ENCODE results near the gene EFCAB12. TPM values are rescaled to one million over a fixed set of nuclear protein-coding genes. Genes with fewer than 3 reads are reported as not detected.

Gene EFCAB12
- total and polyA plus RNA-seq, 2 of the 13 experiments (the other 11 are each of a cell fraction or from before 2014, with no cell fraction given), result 0.31 to 2.4 TPM

- TF ChIP-seq HDAC6 (IDR thresholded peaks at IDR 0.05; ENCODE audit: low read depth, low read length) (no peak), SUZ12 (IDR thresholded peaks at IDR 0.05; ENCODE audit: low read depth, low read length) (no peak), HDAC1 (CRISPR knock-in tag; IDR thresholded peaks at IDR 0.05) (no peak), ZNF205 (CRISPR knock-in tag; IDR thresholded peaks at IDR 0.05) (no peak), MATR3 (CRISPR knock-in tag; IDR thresholded peaks at IDR 0.05) (no peak), TRIM24 (CRISPR knock-in tag; IDR thresholded peaks at IDR 0.05) (no peak), DZIP1 (CRISPR knock-in tag; IDR thresholded peaks at IDR 0.05) (no peak)
- TF ChIP-seq, protein P1, sequence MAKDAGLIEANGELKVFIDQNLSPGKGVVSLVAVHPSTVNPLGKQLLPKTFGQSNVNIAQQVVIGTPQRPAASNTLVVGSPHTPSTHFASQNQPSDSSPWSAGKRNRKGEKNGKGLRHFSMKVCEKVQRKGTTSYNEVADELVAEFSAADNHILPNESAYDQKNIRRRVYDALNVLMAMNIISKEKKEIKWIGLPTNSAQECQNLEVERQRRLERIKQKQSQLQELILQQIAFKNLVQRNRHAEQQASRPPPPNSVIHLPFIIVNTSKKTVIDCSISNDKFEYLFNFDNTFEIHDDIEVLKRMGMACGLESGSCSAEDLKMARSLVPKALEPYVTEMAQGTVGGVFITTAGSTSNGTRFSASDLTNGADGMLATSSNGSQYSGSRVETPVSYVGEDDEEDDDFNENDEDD (CRISPR knock-in tag; IDR thresholded peaks at IDR 0.05; ENCODE audit: borderline replicate concordance), result no peak
These were observed 62.1 kb downstream of the EFCAB12 start (continued) for GRCh38 chr3:129366312-129366831.

DNA sequence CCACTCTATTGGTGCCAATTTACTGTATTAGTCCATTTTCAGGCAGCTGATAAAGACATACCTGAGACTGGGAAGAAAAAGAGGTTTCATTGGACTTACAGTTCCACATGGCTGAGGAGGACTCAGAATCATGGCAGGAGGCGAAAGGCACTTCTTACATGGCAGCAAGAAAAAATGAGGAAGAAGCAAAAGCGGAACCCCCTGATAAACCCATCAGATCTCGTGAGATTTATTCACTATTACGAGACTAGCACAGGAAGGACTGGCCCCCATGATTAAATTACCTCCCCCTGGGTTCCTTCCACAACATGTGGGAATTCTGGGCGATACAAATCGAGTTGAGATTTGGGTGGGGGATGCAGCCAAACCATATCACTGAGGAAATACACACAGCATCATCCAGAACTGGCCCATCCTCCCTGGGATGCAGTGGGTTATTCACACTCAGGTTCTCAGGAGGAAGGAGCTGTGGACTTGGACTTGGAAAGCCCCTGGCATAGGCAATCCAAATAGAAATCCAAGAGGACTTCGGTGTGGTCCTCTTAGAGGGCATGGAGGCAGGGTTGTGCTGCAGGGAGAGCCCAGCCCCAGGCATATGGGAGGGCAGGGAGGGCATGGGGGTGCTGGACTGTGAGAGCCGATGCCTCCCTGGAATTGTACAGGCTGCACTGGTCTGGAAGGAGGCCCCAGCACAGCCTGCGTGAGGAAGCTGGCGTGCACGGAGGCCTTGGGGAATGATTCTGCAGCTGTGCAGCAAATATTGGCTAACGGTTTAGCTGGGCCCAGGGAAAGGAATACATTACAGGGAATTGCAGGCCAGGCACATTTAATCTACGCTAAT lies 62.9 kb downstream of the EFCAB12 start:
- CTCF ChIA-PET (ENCODE audit: low intra/inter-chr PET ratio, low total read pairs), result no interaction called here
- Histone ChIP-seq H3K4me3 (replicated peaks in 1 of 3; ENCODE audit: insufficient read depth in 1 of 3, low read depth in 2 of 3, low read length in 3 of 3) (no peak overlapping the region), H4K20me1 (ENCODE audit: insufficient read depth, low read length) (no peaks in the 10 kb centered on the region), H2AFZ (ENCODE audit: low read length) (no peak overlapping the region), H3K9ac (ENCODE audit: insufficient read depth, low read depth, low read length) (no peak overlapping the region), H3K27me3 (ENCODE audit: control insufficient read depth in 1 of 2, insufficient read depth in 2 of 2, low read length in 2 of 2) (peaks cover 3 to 16% of the 10 kb centered on the region in 2 experiments; a peak in 4 of 5 replicates), H3K4me1 (ENCODE audit: insufficient read depth, low read length) (peaks cover 34% of the 10 kb centered on the region), H3K9me3 (ENCODE audit: low read length) (no peaks in the 10 kb centered on the region), H3K4me2 (ENCODE audit: low read depth, low read length) (peak overlapping the region; percentile 54), H3K27ac (ENCODE audit: extremely low read length, insufficient read depth, low read length) (no peak overlapping the region), H3K36me3 (replicated peaks in 1 of 2; ENCODE audit: control insufficient read depth in 1 of 2, insufficient read depth in 2 of 2, low read length in 2 of 2) (no peaks in the 10 kb centered on the region), H3K79me2 (ENCODE audit: insufficient read depth, low read length) (no peaks in the 10 kb centered on the region)
- DNase-seq (ENCODE audit: low spot score), result no peak
- peak; percentile 55 for ATAC-seq
- intact Hi-C loops (cut with micrococcal nuclease; ENCODE audit: unreplicated experiment) (no loop called here), in situ Hi-C loops (cut with HindIII; ENCODE audit: extremely low pct_ligation_motif_present, low pct_unique_long_range_greater_than_20kb) (no loop called here)
- no TSS peak for BruUV-seq (replicated peaks)
- POLR2A ChIA-PET, result no interaction called here
- no peak for FAIRE-seq
- 33% methylated on average over 9 of the region's 13 CpGs for WGBS (ENCODE audit: low lambda C conversion rate)
- TF ChIP-seq, protein P2, sequence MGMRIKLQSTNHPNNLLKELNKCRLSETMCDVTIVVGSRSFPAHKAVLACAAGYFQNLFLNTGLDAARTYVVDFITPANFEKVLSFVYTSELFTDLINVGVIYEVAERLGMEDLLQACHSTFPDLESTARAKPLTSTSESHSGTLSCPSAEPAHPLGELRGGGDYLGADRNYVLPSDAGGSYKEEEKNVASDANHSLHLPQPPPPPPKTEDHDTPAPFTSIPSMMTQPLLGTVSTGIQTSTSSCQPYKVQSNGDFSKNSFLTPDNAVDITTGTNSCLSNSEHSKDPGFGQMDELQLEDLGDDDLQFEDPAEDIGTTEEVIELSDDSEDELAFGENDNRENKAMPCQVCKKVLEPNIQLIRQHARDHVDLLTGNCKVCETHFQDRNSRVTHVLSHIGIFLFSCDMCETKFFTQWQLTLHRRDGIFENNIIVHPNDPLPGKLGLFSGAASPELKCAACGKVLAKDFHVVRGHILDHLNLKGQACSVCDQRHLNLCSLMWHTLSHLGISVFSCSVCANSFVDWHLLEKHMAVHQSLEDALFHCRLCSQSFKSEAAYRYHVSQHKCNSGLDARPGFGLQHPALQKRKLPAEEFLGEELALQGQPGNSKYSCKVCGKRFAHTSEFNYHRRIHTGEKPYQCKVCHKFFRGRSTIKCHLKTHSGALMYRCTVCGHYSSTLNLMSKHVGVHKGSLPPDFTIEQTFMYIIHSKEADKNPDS (CRISPR knock-in tag; IDR thresholded peaks at IDR 0.05), result no peak
- TF ChIP-seq KMT2B (CRISPR knock-in tag; IDR thresholded peaks at IDR 0.05) (no peak), ZNF580 (CRISPR knock-in tag; IDR thresholded peaks at IDR 0.05; ENCODE audit: borderline replicate concordance, low read depth) (no peak), CHD4 (IDR thresholded peaks at IDR 0.05; ENCODE audit: borderline replicate concordance, low read length) (no peak), ZFP36L1 (CRISPR knock-in tag; IDR thresholded peaks at IDR 0.05) (no peak), ZNF616 (CRISPR knock-in tag; IDR thresholded peaks at IDR 0.05; ENCODE audit: low read depth) (no peak), TP53 (CRISPR knock-in tag; conservative IDR thresholded peaks at IDR 0.05) (no peak), IRX3 (CRISPR knock-in tag; IDR thresholded peaks at IDR 0.05; ENCODE audit: borderline replicate concordance, low read depth) (no peak), ZNF607 (CRISPR knock-in tag; IDR thresholded peaks at IDR 0.05; ENCODE audit: borderline replicate concordance) (no peak)

Measured in HepG2 (cell line).